NCI-H1694 (cell line): ENCODE results near the gene HMCN2.

Experiments used
- DNase-seq: peaks from one replicate; lab custom pipeline; 2025; lab: John Stamatoyannopoulos, UW

The HMCN2 gene

DNA sequence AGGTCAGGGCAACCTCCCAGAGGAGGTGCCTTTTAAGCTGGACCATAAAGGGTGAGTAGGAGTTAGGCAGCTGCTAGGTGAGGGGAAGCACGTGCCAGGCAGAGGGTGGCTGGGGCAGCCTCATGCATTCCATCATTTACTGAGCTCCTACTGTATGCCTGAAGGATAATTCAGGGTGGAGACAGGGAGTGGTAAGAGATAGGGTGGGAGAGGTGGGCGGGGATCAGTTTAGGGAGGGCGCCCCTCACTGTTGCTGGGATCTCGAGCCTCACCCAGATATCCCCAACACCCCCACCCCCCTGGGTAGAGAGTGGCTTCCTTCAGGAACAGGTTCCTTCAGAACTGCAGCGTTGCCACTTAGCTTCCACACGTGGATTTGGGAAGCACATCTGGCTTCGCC is 104.7 kb downstream of the HMCN2 start:
- no peak for DNase-seq

DNA sequence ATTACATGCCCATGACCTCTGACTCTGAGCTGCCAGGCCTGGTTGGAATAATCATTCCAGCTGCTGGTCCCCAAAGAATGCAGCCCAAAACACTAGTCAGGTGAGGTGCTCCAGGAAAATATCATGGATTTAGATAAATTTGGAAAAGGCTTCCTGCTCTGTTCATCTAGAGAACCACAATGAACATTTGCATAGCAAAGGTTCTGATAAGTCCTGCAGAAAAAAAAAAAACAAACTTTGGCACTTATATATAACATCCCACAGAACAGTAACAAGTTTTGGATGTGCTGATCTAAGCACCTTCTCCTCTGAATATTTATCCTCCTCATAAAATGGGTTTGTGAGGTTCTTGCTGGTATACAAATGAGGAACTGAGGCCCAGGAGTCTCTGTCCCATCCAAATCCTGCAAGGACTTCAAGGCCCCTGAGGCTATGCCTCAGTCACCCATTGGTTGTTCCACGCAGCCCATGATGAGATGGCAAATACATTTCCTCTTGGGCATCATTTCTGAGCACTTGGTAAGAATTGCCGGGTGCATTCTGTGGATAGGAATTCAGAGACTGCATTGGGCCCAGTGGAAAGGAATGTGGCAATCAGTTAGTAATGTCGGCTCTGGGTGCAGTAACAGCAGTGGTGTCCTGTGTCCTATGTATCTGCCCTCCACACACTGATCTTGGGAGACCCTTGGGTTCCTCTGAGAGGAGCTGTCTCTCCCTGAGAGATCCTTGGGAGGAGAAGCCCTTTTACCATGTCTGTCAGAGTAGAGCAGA is 105.8 kb downstream of the HMCN2 start:
- DNase-seq, result no peak

DNA sequence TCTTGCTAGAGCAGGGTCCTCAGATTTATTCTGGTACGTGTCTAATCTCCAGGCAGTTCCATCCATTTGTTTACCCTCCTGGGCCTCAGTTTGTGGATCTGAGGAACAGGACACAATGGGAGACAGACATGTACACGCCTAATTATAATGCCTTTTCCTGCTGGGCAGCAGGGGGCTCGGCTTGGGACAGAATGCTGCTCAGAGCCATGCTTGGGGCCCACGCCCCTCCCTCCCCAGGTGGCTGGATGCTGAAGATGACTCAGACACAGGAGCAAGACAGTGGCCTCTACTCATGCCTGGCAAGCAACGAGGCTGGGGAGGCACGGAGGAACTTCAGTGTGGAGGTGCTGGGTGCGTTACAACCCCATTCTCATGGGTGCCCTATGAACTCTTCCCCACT is 106.5 kb downstream of the HMCN2 start:
- DNase-seq, result no peak

DNA sequence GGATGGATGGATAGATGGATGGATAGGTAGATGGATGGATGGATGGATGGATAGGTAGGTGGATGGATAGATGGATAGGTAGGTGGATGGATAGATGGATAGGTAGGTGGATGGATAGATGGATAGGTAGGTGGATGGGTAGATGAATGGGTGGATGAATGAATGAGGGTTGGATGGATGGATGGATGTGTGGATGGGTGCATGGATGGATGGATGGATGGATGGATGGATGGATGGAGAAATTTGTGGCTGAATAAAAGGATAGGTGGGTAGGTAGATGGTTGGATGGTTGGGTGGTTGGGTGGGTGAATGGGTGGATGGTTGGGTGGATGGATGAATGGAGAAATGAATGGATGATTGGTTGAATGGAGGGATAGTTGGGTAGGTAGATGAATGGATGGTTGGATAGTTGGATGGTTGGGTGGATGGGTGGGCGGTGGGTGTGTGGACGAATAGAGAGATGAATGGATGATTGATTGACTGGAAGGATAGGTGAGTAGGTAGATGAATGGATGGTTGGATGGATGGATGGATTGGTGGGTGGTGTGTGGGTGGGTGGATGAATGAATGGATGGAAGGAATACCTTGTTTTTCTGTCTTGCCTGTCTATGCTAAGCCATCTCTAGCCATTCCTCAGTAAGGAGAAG is 108.2 kb downstream of the HMCN2 start:
- DNase-seq, result no peak

DNA sequence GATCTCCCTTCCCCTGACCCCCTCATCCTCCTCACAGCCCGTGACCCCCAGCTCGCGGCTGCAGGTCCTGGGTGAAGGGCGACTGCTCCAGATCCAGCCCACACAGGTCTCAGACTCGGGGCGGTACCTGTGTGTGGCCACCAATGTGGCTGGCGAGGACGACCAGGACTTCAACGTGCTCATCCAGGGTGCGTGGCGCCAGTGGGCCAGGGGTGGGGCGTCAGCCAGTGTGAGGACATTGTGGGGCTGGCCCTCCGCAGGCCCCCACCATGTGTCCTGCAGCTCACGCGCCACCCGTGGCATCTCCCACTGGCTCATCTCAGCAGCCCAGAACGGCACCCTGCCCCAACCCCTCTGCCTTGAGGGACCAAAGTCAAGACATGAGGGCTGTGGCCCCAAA is 112.1 kb downstream of the HMCN2 start:
- no peak for DNase-seq

DNA sequence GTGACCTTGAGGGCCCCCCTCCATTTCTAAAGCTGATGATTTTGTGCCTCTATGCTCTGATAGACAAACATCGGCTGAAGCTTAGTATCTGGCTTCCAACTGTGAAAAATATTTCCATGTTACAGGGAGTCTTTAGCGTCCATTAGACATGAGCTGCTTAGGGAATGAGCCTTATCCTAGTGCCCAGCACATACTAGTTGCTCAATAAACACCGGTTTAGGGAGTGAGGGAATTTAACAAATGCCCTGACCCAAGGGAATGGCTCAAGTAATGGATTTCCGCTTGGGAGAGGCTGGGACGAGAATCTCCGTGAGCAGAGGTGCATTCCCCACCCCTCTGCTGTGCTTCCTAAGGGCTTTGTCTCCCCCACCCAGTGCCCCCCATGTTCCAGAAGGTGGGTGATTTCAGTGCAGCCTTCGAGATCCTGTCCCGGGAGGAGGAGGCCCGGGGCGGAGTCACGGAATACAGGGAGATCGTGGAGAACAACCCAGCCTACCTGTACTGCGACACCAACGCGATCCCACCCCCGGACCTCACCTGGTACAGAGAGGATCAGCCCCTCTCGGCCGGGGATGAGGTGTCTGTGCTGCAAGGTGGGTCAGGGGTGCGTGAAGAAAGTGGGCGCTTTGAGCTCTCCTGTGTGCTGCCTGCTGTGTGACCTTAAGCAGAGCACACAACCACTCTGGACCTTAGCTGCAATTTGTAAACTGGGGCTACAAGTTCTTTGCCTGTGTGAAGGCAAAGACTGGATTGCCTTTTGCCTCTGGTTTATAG is 113.5 kb downstream of the HMCN2 start:
- no peak for DNase-seq

DNA sequence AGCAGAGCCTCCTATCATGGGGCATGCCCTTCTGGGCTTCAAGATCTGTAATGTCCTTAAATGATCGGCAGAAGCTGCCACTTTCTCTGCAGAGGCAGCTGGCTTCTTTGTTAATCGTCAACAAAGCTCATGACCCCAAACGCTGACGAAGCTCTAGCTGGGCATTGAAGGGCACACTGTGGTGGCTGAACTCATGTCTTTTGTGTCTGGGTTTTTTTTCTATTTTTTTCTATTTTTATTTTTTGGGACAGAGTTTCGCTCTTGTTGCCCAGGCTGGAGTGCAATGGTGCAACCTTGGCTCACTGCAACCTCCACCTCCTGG is 114.0 kb downstream of the HMCN2 start:
- DNase-seq, result no peak

DNA sequence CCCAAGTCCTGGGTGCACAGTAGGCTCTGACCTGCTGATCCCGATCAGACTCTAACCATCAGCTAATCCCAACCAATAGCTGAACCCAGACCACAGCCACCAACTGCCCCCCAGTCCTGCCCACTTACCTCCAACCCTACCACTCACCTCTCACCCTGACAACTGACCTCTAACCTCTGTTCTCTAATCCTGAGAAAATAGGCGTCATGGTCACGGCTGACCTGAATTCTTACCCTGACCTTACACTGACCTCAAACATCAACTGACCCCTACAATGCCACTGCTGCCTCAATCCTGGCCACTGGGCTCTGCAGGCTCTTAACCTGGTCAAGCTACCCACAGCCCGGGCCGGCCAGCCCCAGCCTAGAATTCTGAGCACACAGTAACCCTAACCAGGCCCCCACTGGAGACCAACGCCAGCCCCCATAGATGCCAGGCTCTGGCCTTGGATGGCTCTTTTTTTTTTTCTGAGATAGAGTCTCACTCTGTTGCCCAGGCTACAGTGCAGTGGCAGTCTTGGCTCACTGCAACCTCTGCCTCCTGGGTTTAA is 115.4 kb downstream of the HMCN2 start:
- no peak for DNase-seq

DNA sequence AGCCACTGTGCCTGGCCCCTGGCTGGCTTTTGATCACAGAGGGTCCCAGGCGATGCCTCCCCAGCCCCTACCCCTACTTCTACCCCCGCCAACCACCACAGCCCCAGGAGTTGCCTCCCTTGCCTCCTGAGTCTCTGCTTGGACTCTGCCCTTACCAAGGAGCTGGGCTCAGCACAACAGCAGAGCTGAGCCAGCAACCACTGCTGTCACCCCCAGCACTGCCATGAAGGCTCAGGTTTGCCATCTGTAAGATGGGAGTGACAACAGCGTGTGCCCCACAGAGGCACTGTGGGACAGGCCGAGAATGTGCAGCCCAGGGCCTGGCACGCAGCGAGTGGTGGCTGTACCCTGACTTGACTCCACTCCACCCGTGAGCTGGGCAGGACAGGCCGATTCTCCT is 116.1 kb downstream of the HMCN2 start:
- no peak for DNase-seq

DNA sequence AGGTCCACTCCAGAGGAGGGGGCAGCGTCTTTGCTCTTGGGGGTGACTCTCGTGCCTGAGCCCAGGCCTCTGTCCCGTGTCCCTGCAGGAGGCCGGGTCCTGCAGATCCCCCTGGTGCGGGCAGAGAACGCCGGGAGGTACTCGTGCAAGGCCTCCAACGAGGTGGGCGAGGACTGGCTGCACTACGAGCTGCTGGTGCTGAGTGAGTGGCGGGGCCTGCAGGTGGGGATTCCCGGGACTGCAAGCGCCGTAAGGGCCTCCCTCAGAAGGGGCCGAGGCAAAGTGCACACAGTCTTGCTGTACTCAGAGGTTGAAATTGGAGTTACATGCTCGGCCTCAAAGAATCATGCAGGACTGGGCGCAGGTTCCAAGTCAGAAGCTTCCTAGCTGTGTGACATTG is 116.5 kb downstream of the HMCN2 start:
- DNase-seq, result no peak

DNA sequence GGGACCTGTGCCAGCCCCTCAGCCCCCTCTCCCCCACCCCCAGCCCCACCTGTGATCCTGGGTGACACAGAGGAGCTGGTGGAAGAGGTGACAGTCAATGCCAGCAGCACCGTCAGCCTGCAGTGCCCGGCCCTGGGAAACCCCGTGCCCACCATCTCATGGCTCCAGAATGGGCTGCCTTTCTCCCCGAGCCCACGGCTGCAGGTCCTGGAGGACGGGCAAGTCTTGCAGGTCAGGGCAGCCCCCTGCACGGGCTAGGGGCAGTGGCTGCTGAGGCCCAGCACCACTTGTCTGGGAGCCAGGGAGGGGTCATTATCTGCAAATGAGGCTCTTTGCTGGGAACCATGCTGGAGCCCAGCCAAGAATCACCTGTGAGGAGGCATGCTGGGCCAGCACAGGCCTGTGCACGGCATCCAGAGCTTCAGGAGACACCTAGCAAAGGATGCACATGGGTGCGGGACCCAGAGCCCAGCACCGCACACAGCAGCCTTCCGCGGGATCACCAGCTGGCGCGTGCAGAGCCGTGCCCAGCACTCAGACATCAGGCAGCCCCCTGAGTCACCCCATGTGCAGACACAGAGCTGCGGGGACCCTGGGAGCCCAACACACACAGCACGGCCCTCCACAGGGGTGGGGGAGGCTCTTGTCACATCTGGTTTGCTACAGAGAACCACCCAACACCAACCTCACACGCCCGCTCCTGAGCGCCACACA is 117.2 kb downstream of the HMCN2 start:
- no peak for DNase-seq

DNA sequence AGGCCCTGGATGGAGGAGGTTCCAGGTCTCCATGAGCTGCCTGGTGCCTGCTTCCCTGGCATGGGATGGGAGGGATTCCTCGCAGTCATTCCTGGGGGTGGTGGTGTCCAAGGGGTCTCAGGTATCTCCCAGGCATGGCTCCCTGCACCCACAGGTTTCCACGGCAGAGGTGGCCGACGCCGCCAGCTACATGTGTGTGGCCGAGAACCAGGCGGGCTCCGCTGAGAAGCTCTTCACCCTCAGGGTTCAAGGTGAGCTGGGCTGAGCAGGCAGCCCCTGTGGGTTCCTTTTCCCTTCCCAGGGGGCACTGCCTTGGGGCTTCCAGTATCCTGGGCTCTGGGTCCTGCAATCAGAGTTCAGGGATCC is 117.8 kb downstream of the HMCN2 start:
- no peak for DNase-seq

DNA sequence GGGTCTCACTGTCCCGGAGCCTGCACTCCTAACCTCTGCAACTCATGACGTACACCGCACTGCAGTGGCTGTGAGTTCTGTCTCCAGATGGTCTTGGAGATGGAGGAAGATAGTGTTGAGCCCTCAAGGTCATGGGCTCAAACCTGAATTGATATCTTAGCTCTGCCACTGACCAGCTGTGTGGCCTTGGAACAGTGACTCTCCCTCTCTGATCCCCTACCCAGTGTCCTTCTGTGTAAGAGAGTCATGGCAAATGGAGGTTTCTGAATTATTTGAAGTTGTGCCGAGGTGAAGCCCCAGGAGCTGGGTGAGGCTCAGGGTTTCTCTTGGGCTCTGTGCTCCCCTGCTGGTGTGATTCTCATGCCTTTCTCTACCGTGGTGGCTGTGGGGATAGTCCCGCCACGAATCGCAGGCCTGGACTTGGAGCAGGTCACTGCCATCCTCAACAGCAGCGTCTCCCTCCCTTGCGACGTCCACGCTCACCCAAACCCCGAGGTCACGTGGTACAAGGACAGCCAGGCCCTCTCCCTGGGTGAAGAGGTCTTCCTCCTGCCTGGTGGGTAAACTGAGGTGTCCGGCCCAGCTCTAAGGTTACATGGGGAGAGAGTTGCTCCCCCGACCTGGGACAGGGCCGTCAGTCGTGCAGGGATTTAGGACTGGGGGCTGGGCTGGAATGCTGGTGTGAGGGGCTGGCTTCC is 118.6 kb downstream of the HMCN2 start:
- no peak for DNase-seq

DNA sequence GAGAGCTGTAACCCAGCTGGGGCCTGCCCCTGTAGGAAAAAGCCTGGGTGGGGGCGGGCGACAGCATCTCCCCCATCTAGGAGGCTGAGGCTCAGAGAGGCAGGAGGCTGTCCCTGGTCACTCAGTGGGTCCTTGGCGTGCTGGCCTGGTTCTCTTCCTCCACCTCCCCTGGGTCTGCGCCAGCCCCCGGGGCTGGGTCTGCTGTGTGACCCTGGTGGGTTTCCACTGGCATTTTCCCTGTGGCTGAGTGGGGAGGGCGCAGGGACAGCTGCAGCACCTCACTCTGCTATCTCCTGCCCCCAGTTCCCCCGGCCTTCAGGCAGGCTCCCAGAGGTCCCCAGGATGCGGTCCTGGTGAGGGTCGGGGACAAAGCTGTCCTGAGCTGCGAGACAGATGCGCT is 119.7 kb downstream of the HMCN2 start:
- DNase-seq, result no peak

DNA sequence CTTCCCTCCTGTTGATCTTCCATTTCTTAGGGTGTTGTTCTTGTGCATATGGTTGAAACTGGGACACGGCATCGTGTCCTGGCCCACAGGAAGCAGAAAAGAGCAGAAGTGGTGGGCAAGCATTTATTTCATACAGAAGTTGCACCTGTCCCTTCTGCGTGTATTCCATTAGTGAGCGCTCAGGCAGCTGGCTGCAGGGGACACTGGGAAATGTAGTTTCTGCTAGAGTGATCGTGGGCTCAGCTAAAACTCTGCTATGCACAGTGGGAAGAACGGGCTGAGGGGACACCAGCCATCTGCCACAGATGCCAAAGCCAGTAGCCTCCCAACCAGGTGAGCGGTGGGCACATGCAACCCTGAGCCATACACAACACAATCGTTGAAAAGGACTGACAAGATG is 121.8 kb downstream of the HMCN2 start:
- DNase-seq, result no peak

DNA sequence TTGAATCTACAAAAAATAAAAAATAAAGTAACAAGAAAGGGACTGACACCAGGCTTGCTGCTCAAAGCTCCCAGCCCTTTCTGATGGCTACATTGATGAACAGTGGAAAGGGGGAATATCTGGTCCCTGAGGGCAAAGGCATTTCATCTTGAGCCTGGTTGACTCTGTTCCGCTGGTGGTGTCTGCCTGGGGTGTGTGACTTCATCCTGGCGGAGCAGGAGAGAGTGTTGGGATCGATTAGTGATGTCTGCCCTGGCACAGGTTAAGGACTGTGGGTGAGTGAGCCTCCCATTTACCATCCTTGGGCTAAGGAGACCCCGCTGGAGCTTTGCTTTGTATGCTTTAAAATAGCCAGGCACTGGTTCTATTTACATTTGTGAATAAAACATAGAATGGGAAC is 122.3 kb downstream of the HMCN2 start:
- DNase-seq, result no peak

DNA sequence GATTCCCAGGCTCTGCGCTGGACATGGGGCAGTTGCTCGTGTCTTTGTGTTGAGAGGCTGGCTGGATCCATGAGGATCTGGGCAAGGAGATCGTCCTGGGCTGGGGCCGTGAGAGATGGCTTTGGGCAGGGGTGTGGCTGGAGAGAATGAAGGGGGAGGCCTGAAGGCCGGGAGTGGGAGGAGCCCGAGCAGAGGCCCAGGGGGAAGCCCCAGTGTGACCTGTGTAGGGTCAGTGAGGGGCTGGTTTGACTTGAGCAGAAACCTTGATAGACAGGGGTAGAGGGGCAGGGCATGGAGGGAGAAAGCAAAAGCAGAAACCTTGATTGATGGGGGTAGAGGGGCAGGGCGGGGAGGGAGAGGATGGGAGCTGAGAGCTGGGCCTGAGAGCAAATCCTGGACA is 124.8 kb downstream of the HMCN2 start:
- DNase-seq, result no peak

DNA sequence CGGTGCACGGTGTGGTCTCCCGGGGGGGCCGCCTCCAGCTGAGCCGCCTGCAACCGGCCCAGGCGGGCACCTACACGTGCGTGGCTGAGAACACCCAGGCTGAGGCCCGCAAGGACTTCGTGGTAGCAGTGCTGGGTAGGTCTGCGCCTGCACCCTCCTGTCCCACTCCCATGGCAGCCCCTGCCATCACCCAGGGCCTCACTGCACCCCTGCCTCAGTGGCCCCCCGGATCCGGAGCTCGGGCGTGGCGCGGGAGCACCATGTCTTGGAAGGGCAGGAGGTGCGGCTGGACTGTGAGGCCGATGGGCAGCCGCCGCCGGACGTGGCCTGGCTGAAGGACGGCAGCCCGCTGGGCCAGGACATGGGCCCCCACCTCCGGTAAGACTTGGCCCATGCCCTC is 125.4 kb downstream of the HMCN2 start:
- no peak for DNase-seq

DNA sequence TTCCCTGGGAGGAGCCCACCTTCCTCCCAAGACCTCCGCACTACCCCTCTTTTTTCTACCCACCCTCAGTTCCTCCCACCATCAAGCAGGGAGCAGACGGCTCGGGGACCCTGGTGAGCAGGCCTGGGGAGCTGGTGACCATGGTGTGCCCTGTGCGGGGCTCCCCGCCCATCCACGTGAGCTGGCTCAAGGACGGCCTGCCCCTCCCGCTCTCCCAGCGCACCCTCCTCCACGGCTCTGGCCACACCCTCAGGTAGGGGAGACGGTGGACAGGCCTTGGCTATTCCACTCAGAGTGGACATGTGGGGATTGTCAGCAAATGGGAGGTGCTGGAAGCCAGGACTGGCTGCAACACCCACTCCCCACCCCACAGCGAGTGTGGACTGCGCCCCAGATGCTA is 126.3 kb downstream of the HMCN2 start:
- DNase-seq, result no peak

DNA sequence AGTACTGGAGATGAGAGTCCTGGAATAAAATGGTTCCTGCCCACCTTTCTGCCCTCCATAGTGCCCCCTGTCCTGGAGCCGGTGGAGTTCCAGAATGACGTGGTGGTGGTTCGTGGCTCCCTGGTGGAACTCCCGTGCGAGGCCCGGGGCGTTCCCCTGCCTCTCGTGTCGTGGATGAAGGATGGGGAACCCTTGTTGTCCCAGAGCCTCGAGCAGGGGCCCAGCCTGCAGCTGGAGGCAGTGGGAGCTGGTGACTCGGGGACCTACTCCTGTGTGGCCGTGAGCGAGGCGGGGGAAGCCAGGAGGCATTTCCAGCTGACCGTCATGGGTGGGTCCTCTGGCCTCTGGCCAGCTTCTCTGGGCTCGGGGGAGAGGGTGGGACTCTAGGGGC is 128.1 kb downstream of the HMCN2 start:
- no peak for DNase-seq

DNA sequence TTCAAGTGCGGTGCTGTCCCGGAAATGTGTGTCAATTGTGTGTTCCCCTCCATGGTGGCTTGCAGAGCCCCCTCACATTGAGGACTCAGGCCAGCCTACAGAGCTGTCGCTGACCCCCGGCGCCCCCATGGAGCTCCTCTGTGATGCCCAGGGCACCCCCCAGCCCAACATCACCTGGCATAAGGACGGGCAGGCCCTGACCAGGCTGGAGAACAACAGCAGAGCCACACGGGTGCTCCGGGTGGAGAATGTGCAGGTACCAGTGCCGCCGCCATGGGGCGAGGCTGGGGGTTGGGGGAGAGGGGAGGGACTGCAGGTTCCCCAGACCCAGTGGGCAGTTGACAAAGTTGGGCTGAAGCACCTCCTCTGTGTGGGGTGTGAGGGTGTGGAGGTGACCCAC is 128.8 kb downstream of the HMCN2 start:
- DNase-seq, result no peak
